IPS-15b (cell line): ENCODE data around the gene PAX9.
"Not testable (repeated sequence)": the region's sequence is repeated elsewhere in the genome, so short reads cannot be mapped to it uniquely, and the experiment has no call there.

Experiments used
- H3K27me3 ChIP-seq: one replicate; pipeline ENCODE4 v1.6.1; 2013; ENCODE audit warnings: low read length; ENCODE audit not compliant: control insufficient read depth, insufficient read depth
- H3K36me3 ChIP-seq: one replicate; pipeline ENCODE4 v1.6.1; 2013; ENCODE audit warnings: low read length; ENCODE audit not compliant: control insufficient read depth, insufficient read depth
- H3K4me1 ChIP-seq: one replicate; pipeline ENCODE4 v1.6.1; 2013; ENCODE audit warnings: mild to moderate bottlenecking, low read length; ENCODE audit not compliant: control insufficient read depth, insufficient read depth
- H3K4me3 ChIP-seq: one replicate; pipeline ENCODE4 v1.5.1; 2013; ENCODE audit warnings: low read depth, low read length
- H3K9ac ChIP-seq: one replicate; pipeline ENCODE4 v1.6.1; 2013; ENCODE audit warnings: low read depth, mild to moderate bottlenecking, low read length
- H3K9me3 ChIP-seq: one replicate; pipeline ENCODE4 v1.6.1; 2013; ENCODE audit warnings: mild to moderate bottlenecking, low read length; ENCODE audit not compliant: control insufficient read depth, insufficient read depth

Gene PAX9

GRCh38 chr14:36684946-36685345, 23.3 kb downstream of the PAX9 start:
- Histone ChIP-seq H3K4me1 (peaks cover 5% of the 10 kb centered on the region), H3K36me3 (no peaks in the 10 kb centered on the region), H3K4me3 (no peak overlapping the region), H3K9ac (no peak overlapping the region), H3K9me3 (no peaks in the 10 kb centered on the region), H3K27me3 (no peaks in the 10 kb centered on the region)

DNA sequence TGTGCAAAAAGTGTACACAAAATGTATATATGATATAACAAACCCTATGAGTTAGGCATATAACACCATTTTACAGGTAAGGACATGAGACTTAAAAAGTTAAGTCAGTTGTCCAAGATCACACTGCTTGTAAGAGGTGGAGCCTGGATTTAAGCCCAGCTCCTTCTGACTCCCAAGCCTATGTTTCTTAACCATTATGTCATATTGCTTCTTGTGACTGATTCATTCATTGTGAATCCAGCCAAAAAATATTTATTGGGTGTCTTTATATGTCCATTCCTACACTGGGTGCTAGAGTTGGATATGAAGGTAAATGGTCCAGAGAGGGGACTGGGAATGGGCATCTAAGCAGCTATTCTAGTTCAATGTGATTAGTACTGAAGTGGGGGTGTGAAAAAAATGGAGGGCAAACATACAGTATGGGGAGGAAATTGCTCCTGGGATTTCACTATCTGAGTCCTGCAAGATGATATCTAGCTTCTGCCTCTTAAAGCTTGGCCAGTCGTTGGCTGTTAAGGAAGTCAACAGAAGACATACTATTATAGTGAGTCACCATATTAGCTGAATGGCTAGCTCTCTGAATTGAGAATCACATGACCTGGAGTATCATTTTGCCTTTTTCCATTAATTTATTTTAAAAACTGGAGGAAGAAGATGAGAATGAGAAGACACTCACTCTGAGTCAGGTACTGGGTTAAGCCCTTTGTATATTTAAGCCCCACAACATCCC, 28.8 kb downstream of the PAX9 start:
- H3K27me3 ChIP-seq: no peaks in the 10 kb centered on the region
- no peak overlapping the region for H3K4me3 ChIP-seq
- H3K4me1 ChIP-seq: no peaks in the 10 kb centered on the region
- H3K36me3 ChIP-seq: no peaks in the 10 kb centered on the region
- no peak overlapping the region for H3K9ac ChIP-seq
- no peaks in the 10 kb centered on the region for H3K9me3 ChIP-seq

DNA sequence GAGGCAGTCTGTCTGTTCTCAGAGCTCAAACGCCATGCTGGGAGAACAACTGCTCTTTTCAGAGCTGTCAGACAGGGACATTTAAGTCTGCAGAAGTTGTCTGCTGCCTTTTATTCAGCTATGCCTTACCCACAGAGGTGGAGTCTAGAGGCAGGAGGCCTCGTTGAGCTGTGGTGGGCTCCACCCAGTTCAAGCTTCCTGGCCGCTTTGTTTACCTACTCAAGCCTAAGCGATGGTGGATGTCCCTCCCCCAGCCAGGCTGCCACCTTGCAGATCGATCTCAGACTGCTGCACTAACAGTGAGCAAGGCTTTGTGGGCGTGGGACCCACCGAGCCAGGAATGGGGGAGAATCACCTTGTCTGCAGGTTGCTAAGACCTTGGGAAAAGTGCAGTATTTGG, 37.8 kb downstream of the PAX9 start:
- H3K4me3 ChIP-seq, H3K4me1 ChIP-seq, H3K27me3 ChIP-seq, H3K36me3 ChIP-seq, H3K9ac ChIP-seq, H3K9me3 ChIP-seq: not testable (repeated sequence)

- Histone ChIP-seq H3K4me1 (peaks cover 2% of the 10 kb centered on the region), H3K4me3 (no peak overlapping the region), H3K9ac (no peak overlapping the region), H3K27me3 (no peaks in the 10 kb centered on the region), H3K36me3 (no peaks in the 10 kb centered on the region), H3K9me3 (no peaks in the 10 kb centered on the region)
Observed at GRCh38 chr14:36700651-36701050, 39.0 kb downstream of the PAX9 start.

GRCh38 chr14:36701132-36701531, 39.5 kb downstream of the PAX9 start:
- Histone ChIP-seq H3K4me1 (peaks cover 2% of the 10 kb centered on the region), H3K27me3 (no peaks in the 10 kb centered on the region), H3K9ac (no peak overlapping the region), H3K9me3 (no peaks in the 10 kb centered on the region), H3K36me3 (no peaks in the 10 kb centered on the region), H3K4me3 (no peak overlapping the region)

DNA sequence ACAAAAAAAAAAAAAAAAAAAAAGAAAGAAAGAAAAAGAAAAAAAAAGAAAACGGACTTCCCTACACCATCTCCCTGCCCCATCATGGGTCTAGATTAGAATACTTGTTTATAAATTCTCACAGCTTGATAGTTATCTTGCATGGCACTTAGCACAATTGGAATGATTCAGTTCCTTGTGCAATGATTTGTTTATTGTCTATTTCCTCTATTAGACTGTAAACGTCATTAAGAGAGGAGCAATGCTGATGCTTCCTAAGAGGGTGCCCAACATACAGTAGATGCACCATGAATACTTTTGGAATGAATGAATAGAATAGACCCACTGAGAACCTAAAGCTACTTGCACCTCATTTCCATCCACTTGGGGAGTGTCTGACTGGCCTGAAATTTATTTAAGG, 40.8 kb downstream of the PAX9 start:
- Histone ChIP-seq H3K9me3 (no peaks in the 10 kb centered on the region), H3K4me3 (no peak overlapping the region), H3K36me3 (no peaks in the 10 kb centered on the region), H3K4me1 (peaks cover 2% of the 10 kb centered on the region), H3K27me3 (no peaks in the 10 kb centered on the region), H3K9ac (no peak overlapping the region)

GRCh38 chr14:36707570-36707969, 45.9 kb downstream of the PAX9 start:
- Histone ChIP-seq H3K4me3 (no peak overlapping the region), H3K4me1 (no peaks in the 10 kb centered on the region), H3K27me3 (no peaks in the 10 kb centered on the region), H3K36me3 (no peaks in the 10 kb centered on the region), H3K9ac (no peak overlapping the region), H3K9me3 (no peaks in the 10 kb centered on the region)

GRCh38 chr14:36713960-36714703, 52.5 kb downstream of the PAX9 start:
- Histone ChIP-seq H3K4me1 (peaks cover 8% of the 10 kb centered on the region), H3K36me3 (no peaks in the 10 kb centered on the region), H3K9ac (no peak overlapping the region), H3K4me3 (no peak overlapping the region), H3K27me3 (no peaks in the 10 kb centered on the region), H3K9me3 (no peaks in the 10 kb centered on the region)

DNA sequence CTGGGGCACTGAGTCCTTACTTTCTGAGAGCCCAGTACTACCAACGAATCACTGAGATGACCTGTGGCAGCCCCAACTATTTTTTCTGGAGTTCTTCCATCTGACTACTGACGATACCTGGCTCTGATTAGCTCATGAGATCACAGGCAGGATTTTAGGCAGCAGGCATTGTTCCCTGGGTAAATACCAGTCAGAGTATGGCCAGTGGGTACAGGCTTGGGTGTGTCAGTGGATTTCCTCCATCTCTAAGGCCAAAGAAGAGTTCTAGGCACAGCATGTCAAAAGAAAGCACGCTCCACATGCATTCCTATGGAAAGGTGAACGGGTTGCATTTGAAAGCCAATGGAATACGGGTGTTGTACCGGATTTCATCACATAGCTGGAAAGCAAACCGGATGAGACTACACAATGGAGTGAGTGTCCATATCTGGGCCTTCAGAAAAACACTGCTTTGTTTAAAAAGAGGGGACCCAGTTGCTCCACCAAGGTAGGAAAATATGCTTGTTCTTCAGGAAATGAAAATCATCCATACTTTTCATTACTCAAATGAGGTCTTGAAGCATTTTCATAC, 55.0 kb downstream of the PAX9 start:
- H3K27me3 ChIP-seq: no peaks in the 10 kb centered on the region

GRCh38 chr14:36717363-36717762, 55.7 kb downstream of the PAX9 start:
- H3K9me3 ChIP-seq: no peaks in the 10 kb centered on the region
- no peak overlapping the region for H3K9ac ChIP-seq
- no peaks in the 10 kb centered on the region for H3K36me3 ChIP-seq
- H3K4me1 ChIP-seq: peaks cover 8% of the 10 kb centered on the region
- no peaks in the 10 kb centered on the region for H3K27me3 ChIP-seq
- H3K4me3 ChIP-seq: no peak overlapping the region

More for the DNA sequence above, 55.0 kb downstream of the PAX9 start:
- Histone ChIP-seq H3K36me3 (no peaks in the 10 kb centered on the region), H3K9me3 (no peaks in the 10 kb centered on the region), H3K4me1 (peaks cover 8% of the 10 kb centered on the region), H3K4me3 (no peak overlapping the region), H3K9ac (no peak overlapping the region)

- no peak overlapping the region for H3K4me3 ChIP-seq
- no peak overlapping the region for H3K9ac ChIP-seq
- H3K36me3 ChIP-seq: no peaks in the 10 kb centered on the region
- peaks cover 5% of the 10 kb centered on the region for H3K4me1 ChIP-seq
- no peaks in the 10 kb centered on the region for H3K27me3 ChIP-seq
- H3K9me3 ChIP-seq: no peaks in the 10 kb centered on the region
Observed at GRCh38 chr14:36718216-36718615, 56.6 kb downstream of the PAX9 start.

GRCh38 chr14:36719823-36720222, 58.2 kb downstream of the PAX9 start:
- H3K4me3 ChIP-seq: no peak overlapping the region

More at GRCh38 chr14:36719823-36720222, 58.2 kb downstream of the PAX9 start:
- Histone ChIP-seq H3K36me3 (no peaks in the 10 kb centered on the region), H3K27me3 (no peaks in the 10 kb centered on the region), H3K9ac (no peak overlapping the region), H3K9me3 (no peaks in the 10 kb centered on the region), H3K4me1 (peaks cover 5% of the 10 kb centered on the region)
